Heart right ventricle (tissue), 16 donors: ENCODE data around the gene CBLIF. TPM values are rescaled to one million over a fixed set of nuclear protein-coding genes. Genes with fewer than 3 reads are reported as not detected.

Experiments
- ATAC-seq, 8 donors: fragments of 200-7000 bp; cut with Tn5 transposase; one replicate each; pipeline ENCODE4 v1.9.1; 2020; ENCODE audit warnings: mild to moderate bottlenecking in 8 of 8, moderate library complexity in 8 of 8, moderate number of reproducible peaks in 1 of 8
- DNase-seq, 2 donors: peaks; one replicate each; pipeline ENCODE4 v3.0.0-alpha.2; 2020
- H3K27ac ChIP-seq, 10 donors: fragments of 200-600 bp; sonication (generic) in 2 of 10; one replicate each; pipeline versions ENCODE4 v1.5.0 to v1.8.0; 2020 to 2022; ENCODE audit warnings: mild to moderate bottlenecking in 3 of 10
- H3K27me3 ChIP-seq, 7 donors: fragments of 200-600 bp; one replicate each; pipeline ENCODE4 v1.8.0; 2021 to 2022; ENCODE audit warnings: mild to moderate bottlenecking in 2 of 7
- H3K36me3 ChIP-seq, 9 donors: fragments of 200-600 bp; sonication (generic) in 1 of 9; one replicate each; pipeline versions ENCODE4 v1.5.0 to v1.8.0; 2020 to 2022; ENCODE audit warnings: mild to moderate bottlenecking in 2 of 9
- H3K4me1 ChIP-seq, 9 donors: fragments of 200-600 bp; sonication (generic) in 1 of 9; one replicate each; pipeline versions ENCODE4 v1.5.0 to v1.8.0; 2020 to 2022; ENCODE audit warnings: mild to moderate bottlenecking in 4 of 9
- H3K4me3 ChIP-seq, 10 donors: fragments of 200-600 bp; sonication (generic) in 2 of 10; one replicate each; pipeline versions ENCODE4 v1.5.0 to v1.8.0; 2020 to 2022; ENCODE audit warnings: mild to moderate bottlenecking in 7 of 10, moderate library complexity in 2 of 10
- H3K9me3 ChIP-seq, 11 donors: fragments of 200-600 bp in 10 of 11; sonication (generic) in 2 of 11; one replicate each; pipeline versions ENCODE4 v1.5.0 to v1.8.0; 2013 to 2022; ENCODE audit warnings: mild to moderate bottlenecking in 2 of 11, control low read depth in 1 of 11, moderate library complexity in 1 of 11
- CTCF ChIP-seq, 9 donors: fragments of 200-600 bp; sonication (generic) in 2 of 9; IDR thresholded peaks; one replicate each; pipeline versions ENCODE4 v1.5.0 to v1.8.0; 2021 to 2022; ENCODE audit warnings: antibody characterized with exemption in 9 of 9, mild to moderate bottlenecking in 5 of 9, moderate library complexity in 1 of 9
- WGBS, 2 donors: extraction: QIAGEN DNeasy Blood & Tissue Kit; methylation state at CpG; one replicate each; pipeline ENCODE4 v1.1.7; 2013; ENCODE audit warnings: inconsistent platforms in 1 of 2; 5-methylcytosine and 5-hydroxymethylcytosine counted together
- intact Hi-C, 10 donors: fragments of 100-400 bp; cut with DNase I; formaldehyde crosslinking; loops; one replicate each; pipeline versions ENCODE4 v1.11.1 to v1.14.2; 2022
- polyA plus RNA-seq, 2 donors: library from polyadenylated mRNA; stranded (reverse); fragments of 200-250 nt; gene quantifications; one replicate each; pipeline ENCODE4 v1.2.3, GENCODE V29; 2013
- total RNA-seq, 10 donors: library from RNA; stranded (reverse); fragmentation: NEBNext Ultra II Directional in 3 of 10; extraction: Animal tissue kit (Norgen Biotek cat#: 25700) in 3 of 10; gene quantifications; one replicate each; pipeline versions ENCODE4 v1.2.1 to v1.2.4, GENCODE V29; 2021 to 2023
- donor health status: Arrhythmogenic right ventricular cardiomyopathy.
- donor health status: ischemic (EF 13 %, LVEDD 7.1; RV severe dilation, severe dysfunction).
- donor health status: healthy with polysubstance abuse.
- donor health status: DM: no; HTN: yes; CAD: no.
- donor health status: DM: no; HTN: no; CAD: no.
- donor health status: ischemic (EF 25% LVEDD 6.9; RV normal size, moderate dysfunction).
- donor health status: ischemic (EF 25% LVEDD 5.7; RV mildly dilated, moderate dysfunction).
- donor health status: healthy.
- donor health status: DM: yes; HTN: yes; CAD: no.
- donor health status: Ischemic cardiomyopathy.
- donor health status: ischemic (EF 35%, LVEDD 5.7; RV mildly dilated, moderate dysfunction).
- donor health status: nonischemic (EF 11% LVEDD 7.7; RV severe dilation, severe dysfunction).
- donor health status: DM: yes; HTN: yes; CAD: no.
- donor health status: PGD.
- donor health status: ischemic (EF 29% LVEDD 5.4; RV normal size, mild dysfunction).
- donor health status: nonischemic (EF 23%, LVEDD 6.1; RV moderate dilation, normal function).

The CBLIF gene
- total and polyA plus RNA-seq, 12 donors, result not detected

- intact Hi-C loops, result loop anchor here in 9 of 10 donors (2.0 to 10.0 kb wide), 9 partner anchors 46 to 266 kb away; partner anchors contain the start of genes PATL1 (in 3 of the 9) and STX3 (in 1 of the 9)
- ATAC-seq (no peak), DNase-seq (no peak)
- Histone ChIP-seq H3K36me3 (peaks cover 0 to 88% (median 14%) of the 10 kb centered on the region in 9 donors), H3K27ac (peak overlapping the region in 7 of 10 donors; percentile 5 to 83 (median 50)), H3K4me1 (peaks cover 0 to 22% (median 12%) of the 10 kb centered on the region in 9 donors), H3K27me3 (no peaks in the 10 kb centered on the region), H3K4me3 (no peak overlapping the region), H3K9me3 (no peaks in the 10 kb centered on the region)
- WGBS, 2 donors, result 41 to 49% methylated on average over 2 of the region's 2 CpGs
- no peak for TF ChIP-seq CTCF (IDR thresholded peaks at IDR 0.05)
Measured at GRCh38 chr11:59801160-59801706, 44.1 kb downstream of the CBLIF start.

GRCh38 chr11:59800390-59801025 is 44.8 kb downstream of the CBLIF start:
- Histone ChIP-seq H3K4me3 (no peak overlapping the region), H3K4me1 (peaks cover 0 to 22% (median 12%) of the 10 kb centered on the region in 9 donors), H3K36me3 (peaks cover 0 to 88% (median 14%) of the 10 kb centered on the region in 9 donors), H3K27ac (peak overlapping the region in 3 of 10 donors; percentile 50 to 83 (median 61)), H3K9me3 (no peaks in the 10 kb centered on the region), H3K27me3 (no peaks in the 10 kb centered on the region)
- no peak for DNase-seq
- TF ChIP-seq CTCF (IDR thresholded peaks at IDR 0.05), result no peak
- 81 to 84% methylated on average over 7 of the region's 7 CpGs for WGBS, 2 donors
- no peak for ATAC-seq
- intact Hi-C loops, result loop anchor here in 9 of 10 donors (2.0 to 10.0 kb wide), 9 partner anchors 46 to 266 kb away; partner anchors contain the start of genes PATL1 (in 3 of the 9) and STX3 (in 1 of the 9)

GRCh38 chr11:59794417-59794816 is 50.9 kb downstream of the CBLIF start:
- TF ChIP-seq CTCF (IDR thresholded peaks at IDR 0.05), result no peak
- intact Hi-C loops, result no loop called here
- Histone ChIP-seq H3K27ac (no peak overlapping the region), H3K4me1 (no peaks in the 10 kb centered on the region), H3K27me3 (no peaks in the 10 kb centered on the region), H3K9me3 (no peaks in the 10 kb centered on the region), H3K36me3 (peaks cover 0 to 100% (median 40%) of the 10 kb centered on the region in 9 donors), H3K4me3 (no peak overlapping the region)
- ATAC-seq (no peak), DNase-seq (no peak)
- 82 to 89% methylated on average over 3 of the region's 3 CpGs for WGBS, 2 donors

- intact Hi-C loops, result no loop called here
- WGBS, 2 donors, result 89 to 93% methylated on average over 1 of the region's 1 CpG
- Histone ChIP-seq H3K9me3 (no peaks in the 10 kb centered on the region), H3K4me1 (peaks cover 0 to 6% (median 4%) of the 10 kb centered on the region in 9 donors), H3K27ac (no peak overlapping the region), H3K27me3 (no peaks in the 10 kb centered on the region), H3K36me3 (peaks cover 0 to 100% (median 40%) of the 10 kb centered on the region in 9 donors), H3K4me3 (no peak overlapping the region)
- TF ChIP-seq CTCF (IDR thresholded peaks at IDR 0.05), result no peak
- ATAC-seq, result no peak
- no peak for DNase-seq
Measured at GRCh38 chr11:59792507-59792906, 52.8 kb downstream of the CBLIF start.
